ENCODE data around the gene DBN1. TPM values are rescaled to one million over a fixed set of nuclear protein-coding genes. Genes with fewer than 3 reads are reported as not detected.

DBN1 gene
- polyA plus RNA-seq, 1 of the 3 experiments (the other 2 are of a cell fraction): 244 TPM

DNA sequence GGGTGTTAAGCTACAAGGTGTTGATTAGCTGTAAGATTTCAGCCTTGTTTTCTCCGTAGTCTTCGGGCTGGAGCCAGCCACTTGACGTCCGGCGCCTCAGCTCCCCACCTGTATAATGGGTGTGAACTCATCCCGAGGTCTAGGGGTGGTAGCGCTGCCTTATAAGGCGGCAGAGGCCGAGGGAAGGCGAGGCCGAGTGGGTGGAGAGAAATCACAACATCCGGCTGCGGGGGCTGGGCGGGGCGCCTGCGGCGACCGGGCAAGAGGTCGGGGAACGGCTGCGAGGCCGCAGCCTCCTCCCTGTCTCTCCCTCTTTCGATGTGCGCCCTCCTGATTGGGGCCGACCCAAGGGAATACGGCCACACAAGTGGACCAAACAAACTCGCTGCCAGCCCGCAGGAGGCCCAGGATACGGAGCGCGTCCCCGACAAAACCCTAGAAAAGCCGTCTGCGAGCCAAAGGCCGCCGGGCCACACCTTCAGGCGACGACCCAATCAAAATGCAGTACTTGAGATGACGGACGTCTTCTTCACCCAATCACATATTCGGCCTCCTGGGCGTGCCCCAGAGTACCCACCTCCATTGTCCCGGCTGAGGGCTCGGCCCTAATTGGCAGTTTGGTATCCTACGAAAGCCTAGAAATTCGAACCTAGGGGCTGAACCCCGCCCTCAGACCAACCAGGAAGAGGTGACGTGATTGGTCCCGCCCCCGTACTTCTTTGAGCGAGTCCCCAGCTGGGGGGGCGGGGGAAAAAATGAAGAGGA lies 47.5 kb downstream of the DBN1 start (continued):
- TF ChIP-seq, protein P1, sequence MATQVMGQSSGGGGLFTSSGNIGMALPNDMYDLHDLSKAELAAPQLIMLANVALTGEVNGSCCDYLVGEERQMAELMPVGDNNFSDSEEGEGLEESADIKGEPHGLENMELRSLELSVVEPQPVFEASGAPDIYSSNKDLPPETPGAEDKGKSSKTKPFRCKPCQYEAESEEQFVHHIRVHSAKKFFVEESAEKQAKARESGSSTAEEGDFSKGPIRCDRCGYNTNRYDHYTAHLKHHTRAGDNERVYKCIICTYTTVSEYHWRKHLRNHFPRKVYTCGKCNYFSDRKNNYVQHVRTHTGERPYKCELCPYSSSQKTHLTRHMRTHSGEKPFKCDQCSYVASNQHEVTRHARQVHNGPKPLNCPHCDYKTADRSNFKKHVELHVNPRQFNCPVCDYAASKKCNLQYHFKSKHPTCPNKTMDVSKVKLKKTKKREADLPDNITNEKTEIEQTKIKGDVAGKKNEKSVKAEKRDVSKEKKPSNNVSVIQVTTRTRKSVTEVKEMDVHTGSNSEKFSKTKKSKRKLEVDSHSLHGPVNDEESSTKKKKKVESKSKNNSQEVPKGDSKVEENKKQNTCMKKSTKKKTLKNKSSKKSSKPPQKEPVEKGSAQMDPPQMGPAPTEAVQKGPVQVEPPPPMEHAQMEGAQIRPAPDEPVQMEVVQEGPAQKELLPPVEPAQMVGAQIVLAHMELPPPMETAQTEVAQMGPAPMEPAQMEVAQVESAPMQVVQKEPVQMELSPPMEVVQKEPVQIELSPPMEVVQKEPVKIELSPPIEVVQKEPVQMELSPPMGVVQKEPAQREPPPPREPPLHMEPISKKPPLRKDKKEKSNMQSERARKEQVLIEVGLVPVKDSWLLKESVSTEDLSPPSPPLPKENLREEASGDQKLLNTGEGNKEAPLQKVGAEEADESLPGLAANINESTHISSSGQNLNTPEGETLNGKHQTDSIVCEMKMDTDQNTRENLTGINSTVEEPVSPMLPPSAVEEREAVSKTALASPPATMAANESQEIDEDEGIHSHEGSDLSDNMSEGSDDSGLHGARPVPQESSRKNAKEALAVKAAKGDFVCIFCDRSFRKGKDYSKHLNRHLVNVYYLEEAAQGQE (IDR thresholded peaks at IDR 0.05; ENCODE audit: low read depth, low read length): 0 out of 2 replicates have a peak, but pooled peaks have one; percentile 1
- TF ChIP-seq EP300 (IDR thresholded peaks at IDR 0.05; ENCODE audit: borderline replicate concordance in 1 of 2, low read depth in 1 of 2, low read length in 1 of 2) (no peak), FOXM1 (IDR thresholded peaks at IDR 0.05; ENCODE audit: low read depth) (0 out of 2 replicates have a peak, but pooled peaks have one; percentile 25), POLR2AphosphoS5 (IDR thresholded peaks at IDR 0.05; ENCODE audit: low read depth, low read length) (peak; percentile 71)
- TF ChIP-seq, protein P2, sequence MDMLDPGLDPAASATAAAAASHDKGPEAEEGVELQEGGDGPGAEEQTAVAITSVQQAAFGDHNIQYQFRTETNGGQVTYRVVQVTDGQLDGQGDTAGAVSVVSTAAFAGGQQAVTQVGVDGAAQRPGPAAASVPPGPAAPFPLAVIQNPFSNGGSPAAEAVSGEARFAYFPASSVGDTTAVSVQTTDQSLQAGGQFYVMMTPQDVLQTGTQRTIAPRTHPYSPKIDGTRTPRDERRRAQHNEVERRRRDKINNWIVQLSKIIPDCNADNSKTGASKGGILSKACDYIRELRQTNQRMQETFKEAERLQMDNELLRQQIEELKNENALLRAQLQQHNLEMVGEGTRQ (IDR thresholded peaks at IDR 0.05; ENCODE audit: borderline replicate concordance, low read depth, low read length): no peak
- TF ChIP-seq, protein P3, sequence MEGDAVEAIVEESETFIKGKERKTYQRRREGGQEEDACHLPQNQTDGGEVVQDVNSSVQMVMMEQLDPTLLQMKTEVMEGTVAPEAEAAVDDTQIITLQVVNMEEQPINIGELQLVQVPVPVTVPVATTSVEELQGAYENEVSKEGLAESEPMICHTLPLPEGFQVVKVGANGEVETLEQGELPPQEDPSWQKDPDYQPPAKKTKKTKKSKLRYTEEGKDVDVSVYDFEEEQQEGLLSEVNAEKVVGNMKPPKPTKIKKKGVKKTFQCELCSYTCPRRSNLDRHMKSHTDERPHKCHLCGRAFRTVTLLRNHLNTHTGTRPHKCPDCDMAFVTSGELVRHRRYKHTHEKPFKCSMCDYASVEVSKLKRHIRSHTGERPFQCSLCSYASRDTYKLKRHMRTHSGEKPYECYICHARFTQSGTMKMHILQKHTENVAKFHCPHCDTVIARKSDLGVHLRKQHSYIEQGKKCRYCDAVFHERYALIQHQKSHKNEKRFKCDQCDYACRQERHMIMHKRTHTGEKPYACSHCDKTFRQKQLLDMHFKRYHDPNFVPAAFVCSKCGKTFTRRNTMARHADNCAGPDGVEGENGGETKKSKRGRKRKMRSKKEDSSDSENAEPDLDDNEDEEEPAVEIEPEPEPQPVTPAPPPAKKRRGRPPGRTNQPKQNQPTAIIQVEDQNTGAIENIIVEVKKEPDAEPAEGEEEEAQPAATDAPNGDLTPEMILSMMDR (IDR thresholded peaks at IDR 0.05): no peak
- TF ChIP-seq, protein P4, sequence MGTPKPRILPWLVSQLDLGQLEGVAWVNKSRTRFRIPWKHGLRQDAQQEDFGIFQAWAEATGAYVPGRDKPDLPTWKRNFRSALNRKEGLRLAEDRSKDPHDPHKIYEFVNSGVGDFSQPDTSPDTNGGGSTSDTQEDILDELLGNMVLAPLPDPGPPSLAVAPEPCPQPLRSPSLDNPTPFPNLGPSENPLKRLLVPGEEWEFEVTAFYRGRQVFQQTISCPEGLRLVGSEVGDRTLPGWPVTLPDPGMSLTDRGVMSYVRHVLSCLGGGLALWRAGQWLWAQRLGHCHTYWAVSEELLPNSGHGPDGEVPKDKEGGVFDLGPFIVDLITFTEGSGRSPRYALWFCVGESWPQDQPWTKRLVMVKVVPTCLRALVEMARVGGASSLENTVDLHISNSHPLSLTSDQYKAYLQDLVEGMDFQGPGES (IDR thresholded peaks at IDR 0.05; ENCODE audit: low read depth, low read length): peak; percentile 69

DNA sequence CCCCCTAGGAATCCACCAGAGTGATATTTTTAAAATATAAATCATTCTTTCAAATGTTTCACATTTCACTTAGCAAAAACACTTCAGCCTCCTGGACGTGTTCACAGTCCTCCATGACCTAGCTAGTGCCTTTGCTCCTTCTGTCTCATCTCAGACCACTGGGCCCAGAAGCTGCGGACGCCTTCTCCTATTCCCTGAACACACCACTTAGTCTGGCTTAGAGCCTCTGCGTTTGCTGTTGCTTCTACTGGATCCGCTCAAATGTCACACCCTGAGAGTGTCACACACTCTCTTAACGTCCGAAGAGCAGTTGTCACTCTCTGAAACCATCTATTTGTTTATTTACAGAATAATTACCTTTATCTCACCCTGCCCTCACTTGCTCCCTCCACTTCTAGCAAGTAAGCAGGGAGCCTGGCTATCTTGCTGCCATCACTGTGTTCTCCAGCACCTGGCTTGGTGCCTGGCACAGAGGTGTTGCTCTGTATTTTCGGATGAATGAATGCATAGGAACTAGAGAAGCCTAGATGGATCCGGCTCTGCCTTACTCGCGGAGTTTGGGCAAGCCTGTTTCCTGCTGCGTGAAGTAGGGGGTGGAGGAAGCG lies 48.1 kb downstream of the DBN1 start:
- no peaks in the 10 kb centered on the region for H3K36me3 ChIP-seq (replicated peaks in 1 of 2; ENCODE audit: control insufficient read depth in 1 of 2, insufficient read depth in 2 of 2, low read length in 1 of 2)
- peak overlapping the region; percentile 53 to 68 for H3K4me3 ChIP-seq (ENCODE audit: low read depth in 2 of 2, low read length in 1 of 2)
- peaks cover 30% of the 10 kb centered on the region for H3K79me2 ChIP-seq (ENCODE audit: insufficient read depth)
- peak overlapping the region; percentile 89 to 92 for H3K27ac ChIP-seq (ENCODE audit: low read depth in 2 of 2, low read length in 1 of 2)
- no peaks in the 10 kb centered on the region for H3K27me3 ChIP-seq (ENCODE audit: insufficient read depth)
- peak overlapping the region; percentile 69 for H3K4me2 ChIP-seq
- H2AFZ ChIP-seq (ENCODE audit: low read depth): peak overlapping the region; percentile 85
- TF ChIP-seq RFX5 (IDR thresholded peaks at IDR 0.05; ENCODE audit: low read length): no peak
- no peaks in the 10 kb centered on the region for H3K9me2 ChIP-seq
- no peak for DNase-seq
- 73% methylated on average over 13 of the region's 13 CpGs for WGBS (ENCODE audit: low lambda C conversion rate)
- 0 out of 2 replicates have a peak, but pooled peaks cover 13% of the 10 kb centered on the region for H4K20me1 ChIP-seq (ENCODE audit: insufficient read depth)
- no peaks in the 10 kb centered on the region for H3K9me3 ChIP-seq
- ChIA-PET CTCF (interaction anchor here (0.9 to 10.8 kb wide), 8 partner anchors 16 to 76 kb away, joined by 3 to 120 read pairs (median 4); no protein-coding TSS in a partner anchor), POLR2A (interaction anchor here (0.7 to 2.1 kb wide), 4 partner anchors 19 to 72 kb away, joined by 3 to 11 read pairs (median 4); no protein-coding TSS in a partner anchor)
- H3K9ac ChIP-seq: peak overlapping the region; percentile 73
- H3K4me1 ChIP-seq (ENCODE audit: control insufficient read depth in 1 of 2, insufficient read depth in 2 of 2, low read depth in 1 of 2, low read length in 1 of 2): peaks cover 5 to 33% of the 10 kb centered on the region in 2 experiments; a peak in 2 of 4 replicates
- peaks cover 12% of the 10 kb centered on the region for H3F3A ChIP-seq (replicated peaks; ENCODE audit: insufficient read depth)

Data from SK-N-SH (cell line).